Esophagus muscularis mucosa (tissue), 4 donors: Measurements from ENCODE around the gene GFRA1. TPM values are rescaled to one million over a fixed set of nuclear protein-coding genes. Genes with fewer than 3 reads are reported as not detected.

ENCODE experiments used
- DNase-seq: peaks from one replicate; pipeline ENCODE4 v3.0.0-alpha.2; 2017; ENCODE audit errors: extremely low spot score
- H3K27ac ChIP-seq, 4 donors: fragments of 200-600 bp; sonication (generic); replicated peaks in 1 of 4; 1 replicate in 3 of 4; 2 replicates in 1 of 4; pipeline ENCODE4 v1.5.1; 2016 to 2019; ENCODE audit warnings: mild to moderate bottlenecking in 1 of 4
- H3K27me3 ChIP-seq, 4 donors: fragments of 200-600 bp; sonication (generic); one replicate each; pipeline versions ENCODE4 v1.5.1 to v1.6.0; 2016 to 2019
- H3K36me3 ChIP-seq, 4 donors: fragments of 200-600 bp; sonication (generic); one replicate each; pipeline ENCODE4 v1.5.1; 2016 to 2019
- H3K4me1 ChIP-seq, 4 donors: fragments of 200-600 bp; sonication (generic); one replicate each; pipeline ENCODE4 v1.5.1; 2016 to 2019
- H3K4me3 ChIP-seq, 4 donors: fragments of 200-600 bp; sonication (generic); 1 replicate in 2 of 4; 2 replicates in 2 of 4; pipeline ENCODE4 v1.5.1; 2016 to 2019; ENCODE audit warnings: mild to moderate bottlenecking in 4 of 4, moderate library complexity in 1 of 4
- H3K9me3 ChIP-seq, 4 donors: fragments of 200-600 bp; sonication (generic); 1 replicate in 3 of 4; 2 replicates in 1 of 4; pipeline ENCODE4 v1.5.1; 2016 to 2019
- EP300 ChIP-seq: sonication (generic); formaldehyde crosslinking; IDR thresholded peaks from one replicate; pipeline ENCODE4 v1.6.1; 2017; ENCODE audit warnings: antibody characterized with exemption
- POLR2A ChIP-seq: fragments of 450-650 bp; IDR thresholded peaks from one replicate; pipeline ENCODE4 v1.6.1; 2017; ENCODE audit warnings: antibody characterized with exemption, moderate library complexity, mild to moderate bottlenecking, low read depth
- POLR2AphosphoS5 ChIP-seq, 2 donors: sonication (generic); formaldehyde crosslinking; IDR thresholded peaks; one replicate each; pipeline ENCODE4 v1.6.1; 2017; ENCODE audit warnings: antibody characterized with exemption in 2 of 2
- WGBS: methylation state at CpG from one replicate; pipeline ENCODE4 v1.1.5; 2018; 5-methylcytosine and 5-hydroxymethylcytosine counted together
- intact Hi-C: fragments of 100-400 bp; cut with DNase I; formaldehyde crosslinking; loops from one replicate; pipeline ENCODE4 v1.15.1; 2023
- total RNA-seq, 4 donors: library from RNA; depleted of rRNA; stranded (reverse); fragments of >200 nt; gene quantifications; one replicate each; pipeline versions ENCODE4 v1.1.0 to v1.2.1, GENCODE V29; 2016
- TF ChIP-seq, protein P1 (sequence below), 3 experiments: fragments of 200-600 bp in 2 of 3; fragments of 450-650 bp in 1 of 3; sonication (generic) in 2 of 3; IDR thresholded peaks; one replicate each; pipeline ENCODE4 v1.5.1; 2017 to 2019; ENCODE audit warnings: antibody characterized with exemption in 3 of 3, mild to moderate bottlenecking in 2 of 3, moderate library complexity in 1 of 3

The GFRA1 gene
- total RNA-seq, 4 donors from 2014 or later, result 44.0 to 73.4 (median 64.5) TPM

DNA sequence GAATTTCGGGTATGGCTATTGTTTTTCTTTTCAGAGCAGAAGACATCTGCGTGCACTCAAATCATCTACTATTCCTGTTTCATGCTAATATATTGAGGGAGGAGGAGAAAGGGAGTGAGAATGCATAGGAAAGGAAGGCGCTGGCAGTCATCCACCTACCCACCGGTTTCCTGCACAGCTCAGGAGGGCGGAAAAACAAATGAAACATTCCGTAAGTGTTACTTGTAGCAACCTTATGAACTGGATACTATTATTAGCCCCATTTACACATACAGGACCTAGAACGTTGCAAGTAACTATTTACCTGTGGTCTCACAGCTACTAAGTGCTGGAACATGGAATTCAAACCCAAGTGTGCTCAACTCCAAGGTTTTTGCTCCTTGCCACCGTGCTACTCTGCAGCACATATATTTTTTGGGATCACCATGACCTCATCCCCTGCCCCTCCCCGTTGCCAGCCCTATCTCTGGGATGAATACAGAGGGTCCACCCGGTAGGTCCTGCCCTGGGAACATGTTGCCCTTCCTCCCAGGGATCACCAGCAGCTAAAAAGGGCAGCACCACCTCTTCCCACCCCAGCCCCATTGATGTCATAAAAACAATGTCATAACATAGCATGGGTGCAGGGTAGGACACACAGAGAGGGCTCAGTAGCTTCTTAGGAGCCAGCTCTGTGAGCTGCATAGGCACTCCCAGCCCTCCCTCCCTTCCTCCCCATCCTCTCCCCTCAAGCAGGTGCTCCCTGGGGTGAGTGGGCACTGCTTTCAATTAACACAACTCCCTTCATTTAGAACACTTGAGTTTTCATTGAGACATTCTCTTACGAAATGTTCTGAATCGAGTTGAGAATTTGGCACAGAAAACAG lies 16.9 kb downstream of the GFRA1 start:
- peaks cover 0 to 26% (median 13%) of the 10 kb centered on the region in 4 donors for H3K4me1 ChIP-seq
- WGBS, result 48% methylated on average over 12 of the region's 12 CpGs
- peak; percentile 89 for DNase-seq
- peaks cover 0 to 22% (median 0%) of the 10 kb centered on the region in 4 donors for H3K27me3 ChIP-seq
- no peak overlapping the region for H3K4me3 ChIP-seq
- H3K9me3 ChIP-seq, result no peaks in the 10 kb centered on the region
- intact Hi-C loops, result no loop called here
- H3K27ac ChIP-seq, result no peak overlapping the region
- TF ChIP-seq, protein P1, sequence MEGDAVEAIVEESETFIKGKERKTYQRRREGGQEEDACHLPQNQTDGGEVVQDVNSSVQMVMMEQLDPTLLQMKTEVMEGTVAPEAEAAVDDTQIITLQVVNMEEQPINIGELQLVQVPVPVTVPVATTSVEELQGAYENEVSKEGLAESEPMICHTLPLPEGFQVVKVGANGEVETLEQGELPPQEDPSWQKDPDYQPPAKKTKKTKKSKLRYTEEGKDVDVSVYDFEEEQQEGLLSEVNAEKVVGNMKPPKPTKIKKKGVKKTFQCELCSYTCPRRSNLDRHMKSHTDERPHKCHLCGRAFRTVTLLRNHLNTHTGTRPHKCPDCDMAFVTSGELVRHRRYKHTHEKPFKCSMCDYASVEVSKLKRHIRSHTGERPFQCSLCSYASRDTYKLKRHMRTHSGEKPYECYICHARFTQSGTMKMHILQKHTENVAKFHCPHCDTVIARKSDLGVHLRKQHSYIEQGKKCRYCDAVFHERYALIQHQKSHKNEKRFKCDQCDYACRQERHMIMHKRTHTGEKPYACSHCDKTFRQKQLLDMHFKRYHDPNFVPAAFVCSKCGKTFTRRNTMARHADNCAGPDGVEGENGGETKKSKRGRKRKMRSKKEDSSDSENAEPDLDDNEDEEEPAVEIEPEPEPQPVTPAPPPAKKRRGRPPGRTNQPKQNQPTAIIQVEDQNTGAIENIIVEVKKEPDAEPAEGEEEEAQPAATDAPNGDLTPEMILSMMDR (IDR thresholded peaks at IDR 0.05), result no peak
- TF ChIP-seq EP300 (no peak), POLR2AphosphoS5 (IDR thresholded peaks at IDR 0.05) (no peak), POLR2A (no peak)
- H3K36me3 ChIP-seq, result no peaks in the 10 kb centered on the region

DNA sequence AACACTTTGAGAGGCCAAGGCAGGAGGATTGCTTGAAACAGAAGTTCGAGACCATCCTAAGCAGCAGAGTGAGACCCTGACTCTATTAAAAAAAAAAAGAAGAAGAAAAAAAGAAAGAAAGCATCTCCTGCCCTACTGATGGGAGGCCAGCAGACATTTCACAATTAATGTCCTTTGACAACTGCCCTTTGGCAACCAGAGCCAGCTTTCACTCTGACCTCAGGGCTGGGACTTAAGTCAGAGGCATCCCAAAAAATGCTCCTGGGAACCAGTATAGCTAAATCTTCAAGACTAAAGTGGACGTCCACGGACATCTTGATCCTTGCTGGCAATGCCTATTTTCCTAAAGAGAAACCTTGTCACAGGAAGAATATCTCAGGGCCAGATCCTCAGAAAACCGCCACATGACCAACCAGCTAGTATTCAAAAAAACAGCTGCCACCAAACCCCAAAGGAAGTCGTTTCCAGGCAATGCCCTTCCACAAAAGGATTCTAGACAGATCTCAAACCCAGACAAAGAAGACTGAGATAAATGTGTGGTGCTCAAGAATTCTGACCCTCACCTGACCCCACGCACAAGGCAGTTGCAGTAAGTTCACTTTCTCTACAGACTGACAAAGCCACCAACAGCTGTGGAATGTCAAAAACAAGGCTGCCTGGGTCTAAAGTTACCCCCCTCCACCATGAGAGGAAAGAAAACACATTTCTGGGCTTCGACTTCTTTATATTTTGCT lies 18.4 kb downstream of the GFRA1 start:
- peaks cover 0 to 18% (median 0%) of the 10 kb centered on the region in 4 donors for H3K27me3 ChIP-seq
- H3K4me1 ChIP-seq, result peaks cover 0 to 26% (median 11%) of the 10 kb centered on the region in 4 donors
- no peaks in the 10 kb centered on the region for H3K9me3 ChIP-seq
- H3K4me3 ChIP-seq, result no peak overlapping the region
- H3K36me3 ChIP-seq, result no peaks in the 10 kb centered on the region
- intact Hi-C loops, result no loop called here
- 51% methylated on average over 7 of the region's 7 CpGs for WGBS
- TF ChIP-seq POLR2A (no peak), EP300 (no peak), POLR2AphosphoS5 (IDR thresholded peaks at IDR 0.05) (no peak)
- TF ChIP-seq, protein P1 (IDR thresholded peaks at IDR 0.05), result no peak
- DNase-seq, result peak; percentile 78
- H3K27ac ChIP-seq, result no peak overlapping the region

DNA sequence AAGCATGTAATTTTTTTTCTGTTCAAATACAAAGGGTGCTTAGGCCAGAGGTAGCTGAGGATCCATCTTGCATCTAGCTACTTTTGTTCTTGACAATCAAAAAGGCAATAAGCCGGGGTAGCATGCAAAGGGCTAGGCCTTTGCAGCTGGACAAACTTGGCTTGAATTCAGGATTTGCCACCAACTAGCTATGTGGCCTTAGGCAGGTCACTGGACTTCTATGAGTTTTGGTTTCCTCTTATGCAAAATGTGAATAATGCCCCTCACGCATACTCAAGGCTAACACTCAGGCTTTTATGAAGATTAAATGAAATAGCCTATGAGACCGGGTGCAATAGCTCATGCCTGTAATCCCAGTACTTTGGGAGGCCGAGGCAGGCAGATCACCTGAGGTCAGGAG lies 19.3 kb downstream of the GFRA1 start:
- whole genome bisulfite sequencing, result 91% methylated on average over 4 of the region's 4 CpGs
- no peak overlapping the region for H3K27ac ChIP-seq

DNA sequence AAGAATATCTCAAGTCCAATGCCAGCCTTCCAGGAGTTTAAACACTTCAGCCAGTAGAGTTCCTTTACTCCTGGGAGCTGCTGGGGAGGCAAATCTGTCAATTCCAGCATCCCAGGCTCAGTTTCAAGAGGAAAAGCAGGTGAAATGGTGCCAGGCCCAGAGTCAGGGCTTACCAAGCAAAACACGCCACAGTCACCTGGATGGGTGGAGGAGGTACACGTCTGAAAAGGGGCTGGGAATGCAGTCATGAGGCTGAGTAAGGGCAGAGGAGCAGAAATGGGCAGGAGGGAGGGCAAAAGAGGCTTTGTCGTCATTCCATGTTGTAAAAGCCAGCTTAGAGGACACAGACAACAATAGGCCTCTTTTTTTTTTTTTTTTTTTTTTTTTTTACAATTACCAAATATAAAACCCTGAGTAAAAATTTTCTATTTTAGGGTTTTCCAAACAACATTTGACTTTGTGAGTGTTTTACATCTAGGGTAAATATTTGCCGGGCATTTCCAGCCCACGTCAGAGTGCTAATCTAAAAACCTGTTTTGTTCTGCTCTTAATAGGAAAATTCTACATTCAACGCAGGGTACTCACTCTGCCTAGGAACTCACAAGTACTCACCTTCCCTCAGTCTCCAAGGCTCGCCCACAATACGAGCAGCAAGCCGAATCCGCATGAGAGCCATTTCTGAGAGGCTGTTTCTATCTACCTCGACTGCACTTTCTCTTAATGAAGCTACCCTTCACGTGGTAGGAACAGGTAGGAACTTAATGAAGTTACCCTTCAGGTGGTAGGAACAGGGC lies 21.2 kb downstream of the GFRA1 start:
- H3K36me3 ChIP-seq, result no peaks in the 10 kb centered on the region
- peaks cover 0 to 26% (median 9%) of the 10 kb centered on the region in 4 donors for H3K4me1 ChIP-seq
- H3K4me3 ChIP-seq, result no peak overlapping the region
- intact Hi-C loops, result no loop called here
- DNase-seq, result peak; percentile 78
- WGBS, result 89% methylated on average over 12 of the region's 12 CpGs
- peaks cover 0 to 11% (median 0%) of the 10 kb centered on the region in 4 donors for H3K27me3 ChIP-seq
- no peaks in the 10 kb centered on the region for H3K9me3 ChIP-seq
- TF ChIP-seq POLR2A (no peak), EP300 (no peak), POLR2AphosphoS5 (IDR thresholded peaks at IDR 0.05) (no peak)
- TF ChIP-seq, protein P1 (IDR thresholded peaks at IDR 0.05), result no peak
- no peak overlapping the region for H3K27ac ChIP-seq

More for the DNA sequence above, 19.3 kb downstream of the GFRA1 start:
- peaks cover 0 to 26% (median 11%) of the 10 kb centered on the region in 4 donors for H3K4me1 ChIP-seq
- H3K27me3 ChIP-seq, result peaks cover 0 to 18% (median 0%) of the 10 kb centered on the region in 4 donors
- no peak overlapping the region for H3K4me3 ChIP-seq
- no peaks in the 10 kb centered on the region for H3K36me3 ChIP-seq
- intact Hi-C loops, result no loop called here
- H3K9me3 ChIP-seq, result no peaks in the 10 kb centered on the region
- DNase-seq, result peak; percentile 70
- no peak for TF ChIP-seq POLR2A
- TF ChIP-seq, protein P1 (IDR thresholded peaks at IDR 0.05), result no peak
- TF ChIP-seq EP300, result no peak
- no peak for TF ChIP-seq POLR2AphosphoS5 (IDR thresholded peaks at IDR 0.05)
